ENCODE measurements around the gene BRPF3. TPM values are rescaled to one million over a fixed set of nuclear protein-coding genes. Genes with fewer than 3 reads are reported as not detected.

The BRPF3 gene
- total and polyA plus RNA-seq, 4 donors: 8.4 to 32.9 (median 18.8) TPM

- Histone ChIP-seq H3K36me3 (ENCODE audit: control insufficient read depth in 1 of 2, insufficient read depth in 2 of 2, low read length in 1 of 2) (no peaks in the 10 kb centered on the region), H3K4me3 (ENCODE audit: low read length in 2 of 2) (no peak overlapping the region), H3K27ac (ENCODE audit: low read depth in 1 of 2, low read length in 2 of 2) (no peak overlapping the region), H3K27me3 (ENCODE audit: control insufficient read depth in 1 of 2, insufficient read depth in 2 of 2, low read length in 1 of 2) (no peaks in the 10 kb centered on the region), H3K4me1 (ENCODE audit: control insufficient read depth in 1 of 2, insufficient read depth in 2 of 2, low read length in 2 of 2) (peaks cover 0 to 1% of the 10 kb centered on the region in 2 donors), H3K9me3 (ENCODE audit: control insufficient read depth, low read length) (no peaks in the 10 kb centered on the region)
- no peak for ATAC-seq (ENCODE audit: low FRiP score)
- no peak for DNase-seq
- 92% methylated on average over 8 of the region's 8 CpGs for WGBS, 2 donors
- intact Hi-C loops (cut with DNase I): no loop called here
These were observed 48.2 kb downstream of the BRPF3 start for GRCh38 chr6:36244641-36245280.

DNA sequence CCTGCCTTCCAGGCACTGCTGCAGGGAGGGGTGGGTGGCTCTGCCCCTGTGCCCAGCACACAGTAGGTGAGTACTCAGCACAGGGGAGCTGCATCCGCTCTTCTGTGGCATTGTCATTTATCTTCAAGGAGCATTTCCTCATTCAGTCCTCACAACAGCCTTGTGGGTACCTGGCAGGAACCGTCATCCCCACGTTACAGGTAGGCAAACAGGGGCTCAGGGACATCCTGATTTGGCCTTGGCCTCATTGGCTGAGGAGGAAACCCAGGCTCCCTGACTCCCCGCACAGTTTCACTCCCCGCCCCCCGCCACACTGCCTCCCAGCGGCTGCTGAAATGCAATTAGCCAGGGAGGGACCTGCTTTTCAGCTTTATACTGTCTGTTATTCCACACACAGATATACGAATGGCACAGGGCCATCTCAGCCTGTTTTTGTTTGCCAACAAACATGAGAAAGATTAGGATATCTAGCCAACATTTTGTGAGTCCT, 49.1 kb downstream of the BRPF3 start:
- ATAC-seq (ENCODE audit: low FRiP score) (no peak), DNase-seq (no peak)
- Histone ChIP-seq H3K27me3 (ENCODE audit: control insufficient read depth in 1 of 2, insufficient read depth in 2 of 2, low read length in 1 of 2) (no peaks in the 10 kb centered on the region), H3K9me3 (ENCODE audit: control insufficient read depth, low read length) (no peaks in the 10 kb centered on the region), H3K27ac (ENCODE audit: low read depth in 1 of 2, low read length in 2 of 2) (no peak overlapping the region), H3K4me1 (ENCODE audit: control insufficient read depth in 1 of 2, insufficient read depth in 2 of 2, low read length in 2 of 2) (peaks cover 0 to 1% of the 10 kb centered on the region in 2 donors), H3K4me3 (ENCODE audit: low read length in 2 of 2) (no peak overlapping the region), H3K36me3 (ENCODE audit: control insufficient read depth in 1 of 2, insufficient read depth in 2 of 2, low read length in 1 of 2) (no peaks in the 10 kb centered on the region)
- WGBS, 2 donors: 91 to 92% methylated on average over 8 of the region's 8 CpGs
- intact Hi-C loops (cut with DNase I): no loop called here

- Histone ChIP-seq H3K4me3 (ENCODE audit: low read length in 2 of 2) (no peak overlapping the region), H3K4me1 (ENCODE audit: control insufficient read depth in 1 of 2, insufficient read depth in 2 of 2, low read length in 2 of 2) (peaks cover 0 to 1% of the 10 kb centered on the region in 2 donors), H3K27ac (ENCODE audit: low read depth in 1 of 2, low read length in 2 of 2) (no peak overlapping the region), H3K9me3 (ENCODE audit: control insufficient read depth, low read length) (no peaks in the 10 kb centered on the region), H3K27me3 (ENCODE audit: control insufficient read depth in 1 of 2, insufficient read depth in 2 of 2, low read length in 1 of 2) (no peaks in the 10 kb centered on the region), H3K36me3 (ENCODE audit: control insufficient read depth in 1 of 2, insufficient read depth in 2 of 2, low read length in 1 of 2) (no peaks in the 10 kb centered on the region)
- intact Hi-C loops (cut with DNase I): no loop called here
- ATAC-seq (ENCODE audit: low FRiP score): no peak
- DNase-seq: peak in 1 of 2 donors; percentile 59
- 94 to 96% methylated on average over 22 of the region's 22 CpGs for WGBS, 2 donors
These were observed 50.1 kb downstream of the BRPF3 start for GRCh38 chr6:36246506-36247268.

DNA sequence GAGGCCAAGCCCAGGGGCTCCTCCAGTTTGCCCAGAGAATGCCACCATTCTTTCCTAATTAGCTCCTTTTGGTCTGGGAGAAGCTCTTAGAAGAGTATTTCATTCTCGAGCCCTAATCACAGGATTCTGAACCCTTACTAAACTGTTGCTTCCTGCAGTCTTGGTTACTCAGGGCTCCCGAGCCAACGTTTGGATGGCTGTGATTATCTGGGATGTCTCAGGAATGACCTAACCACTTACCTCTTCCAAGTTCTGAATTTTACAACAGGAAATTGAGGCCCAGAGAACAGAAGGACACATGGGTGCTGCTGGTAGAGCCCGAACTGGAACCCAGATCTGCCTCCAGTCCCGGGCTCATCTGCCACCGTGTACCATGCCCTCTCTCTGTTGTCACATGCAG, 51.1 kb downstream of the BRPF3 start:
- Histone ChIP-seq H3K27ac (ENCODE audit: low read depth in 1 of 2, low read length in 2 of 2) (no peak overlapping the region), H3K27me3 (ENCODE audit: control insufficient read depth in 1 of 2, insufficient read depth in 2 of 2, low read length in 1 of 2) (no peaks in the 10 kb centered on the region), H3K9me3 (ENCODE audit: control insufficient read depth, low read length) (no peaks in the 10 kb centered on the region), H3K36me3 (ENCODE audit: control insufficient read depth in 1 of 2, insufficient read depth in 2 of 2, low read length in 1 of 2) (no peaks in the 10 kb centered on the region), H3K4me1 (ENCODE audit: control insufficient read depth in 1 of 2, insufficient read depth in 2 of 2, low read length in 2 of 2) (peaks cover 0 to 1% of the 10 kb centered on the region in 2 donors), H3K4me3 (ENCODE audit: low read length in 2 of 2) (no peak overlapping the region)
- intact Hi-C loops (cut with DNase I): no loop called here
- ATAC-seq (ENCODE audit: low FRiP score): peak; percentile 53
- WGBS, 2 donors: 48 to 66% methylated on average over 6 of the region's 6 CpGs
- peak; percentile 30 to 58 for DNase-seq

DNA sequence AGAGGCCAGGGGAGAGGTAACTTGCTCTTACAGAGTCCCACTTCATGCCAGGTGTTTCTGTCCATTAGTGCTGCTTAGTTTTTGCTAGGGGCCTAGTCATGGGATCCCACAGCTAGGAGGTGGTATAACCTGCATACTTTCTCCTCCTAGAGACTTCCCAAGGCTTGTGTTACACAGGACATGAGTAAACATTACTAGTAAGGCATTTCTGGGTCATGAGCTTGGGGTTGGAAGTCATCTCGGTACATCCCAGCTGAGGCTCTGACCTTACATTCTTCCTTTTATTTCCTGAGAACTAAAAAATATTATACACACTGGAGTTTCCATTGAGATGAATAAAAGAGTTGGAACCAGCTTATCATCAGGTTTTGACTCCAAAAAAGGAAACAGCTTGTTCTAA, 52.4 kb downstream of the BRPF3 start:
- Histone ChIP-seq H3K27ac (ENCODE audit: low read depth in 1 of 2, low read length in 2 of 2) (no peak overlapping the region), H3K9me3 (ENCODE audit: control insufficient read depth, low read length) (no peaks in the 10 kb centered on the region), H3K4me3 (ENCODE audit: low read length in 2 of 2) (no peak overlapping the region), H3K27me3 (ENCODE audit: control insufficient read depth in 1 of 2, insufficient read depth in 2 of 2, low read length in 1 of 2) (no peaks in the 10 kb centered on the region), H3K4me1 (ENCODE audit: control insufficient read depth in 1 of 2, insufficient read depth in 2 of 2, low read length in 2 of 2) (peaks cover 0 to 1% of the 10 kb centered on the region in 2 donors), H3K36me3 (ENCODE audit: control insufficient read depth in 1 of 2, insufficient read depth in 2 of 2, low read length in 1 of 2) (no peaks in the 10 kb centered on the region)
- peak; percentile 24 for ATAC-seq (ENCODE audit: low FRiP score)
- 3 to 8% methylated on average over 1 of the region's 1 CpG for WGBS, 2 donors
- no peak for DNase-seq
- intact Hi-C loops (cut with DNase I): no loop called here

DNA sequence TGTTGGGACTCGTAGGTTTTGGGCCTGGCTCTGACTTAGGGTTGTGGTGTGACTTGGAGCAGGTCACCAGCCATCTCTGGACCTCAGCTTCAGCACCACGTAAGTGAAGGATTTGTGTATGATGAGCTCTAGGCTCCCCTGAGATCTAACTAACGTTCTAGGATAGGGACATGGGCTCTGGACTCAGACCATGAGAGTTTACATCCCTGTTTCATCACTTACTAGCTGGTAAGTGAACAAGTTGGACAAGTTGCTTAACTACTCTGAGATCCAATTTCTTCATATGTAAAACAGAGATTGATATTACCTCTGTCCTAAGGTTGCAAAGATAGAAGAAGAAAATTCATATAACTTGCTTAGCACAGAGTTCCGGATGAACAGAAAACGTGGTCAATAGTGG, 53.0 kb downstream of the BRPF3 start:
- no peak overlapping the region for H3K27ac ChIP-seq (ENCODE audit: low read depth in 1 of 2, low read length in 2 of 2)
- no peak for DNase-seq
- H3K4me1 ChIP-seq (ENCODE audit: control insufficient read depth in 1 of 2, insufficient read depth in 2 of 2, low read length in 2 of 2): peaks cover 0 to 1% of the 10 kb centered on the region in 2 donors
- no peak overlapping the region for H3K4me3 ChIP-seq (ENCODE audit: low read length in 2 of 2)
- H3K27me3 ChIP-seq (ENCODE audit: control insufficient read depth in 1 of 2, insufficient read depth in 2 of 2, low read length in 1 of 2): no peaks in the 10 kb centered on the region
- ATAC-seq (ENCODE audit: low FRiP score): no peak
- H3K36me3 ChIP-seq (ENCODE audit: control insufficient read depth in 1 of 2, insufficient read depth in 2 of 2, low read length in 1 of 2): no peaks in the 10 kb centered on the region
- intact Hi-C loops (cut with DNase I): no loop called here
- 52 to 65% methylated on average over 5 of the region's 5 CpGs for WGBS, 2 donors
- H3K9me3 ChIP-seq (ENCODE audit: control insufficient read depth, low read length): no peaks in the 10 kb centered on the region

GRCh38 chr6:36252005-36252404, 55.5 kb downstream of the BRPF3 start:
- intact Hi-C loops (cut with DNase I): no loop called here
- no peaks in the 10 kb centered on the region for H3K9me3 ChIP-seq (ENCODE audit: control insufficient read depth, low read length)
- no peak overlapping the region for H3K4me3 ChIP-seq (ENCODE audit: low read length in 2 of 2)
- no peaks in the 10 kb centered on the region for H3K36me3 ChIP-seq (ENCODE audit: control insufficient read depth in 1 of 2, insufficient read depth in 2 of 2, low read length in 1 of 2)
- peaks cover 0 to 1% of the 10 kb centered on the region in 2 donors for H3K4me1 ChIP-seq (ENCODE audit: control insufficient read depth in 1 of 2, insufficient read depth in 2 of 2, low read length in 2 of 2)
- WGBS, 2 donors: 91 to 92% methylated on average over 2 of the region's 2 CpGs
- no peak for ATAC-seq (ENCODE audit: low FRiP score)
- H3K27ac ChIP-seq (ENCODE audit: low read depth in 1 of 2, low read length in 2 of 2): no peak overlapping the region
- DNase-seq: no peak
- H3K27me3 ChIP-seq (ENCODE audit: control insufficient read depth in 1 of 2, insufficient read depth in 2 of 2, low read length in 1 of 2): no peaks in the 10 kb centered on the region

- no peak for ATAC-seq (ENCODE audit: low FRiP score)
- 82% methylated on average over 9 of the region's 9 CpGs for WGBS, 2 donors
These were observed 67.0 kb downstream of the BRPF3 start for GRCh38 chr6:36263390-36264000.

More at GRCh38 chr6:36263390-36264000, 67.0 kb downstream of the BRPF3 start:
- Histone ChIP-seq H3K27me3 (ENCODE audit: control insufficient read depth in 1 of 2, insufficient read depth in 2 of 2, low read length in 1 of 2) (no peaks in the 10 kb centered on the region), H3K27ac (ENCODE audit: low read depth in 1 of 2, low read length in 2 of 2) (no peak overlapping the region), H3K9me3 (ENCODE audit: control insufficient read depth, low read length) (peaks cover 2% of the 10 kb centered on the region), H3K36me3 (ENCODE audit: control insufficient read depth in 1 of 2, insufficient read depth in 2 of 2, low read length in 1 of 2) (no peaks in the 10 kb centered on the region), H3K4me1 (ENCODE audit: control insufficient read depth in 1 of 2, insufficient read depth in 2 of 2, low read length in 2 of 2) (no peaks in the 10 kb centered on the region), H3K4me3 (ENCODE audit: low read length in 2 of 2) (no peak overlapping the region)
- intact Hi-C loops (cut with DNase I): no loop called here
- no peak for DNase-seq

Data from aorta (tissue), 5 donors.